Measurements from ENCODE around the gene COASY.
"Not testable (repeated sequence)": the region's sequence is repeated elsewhere in the genome, so short reads cannot be mapped to it uniquely, and the experiment has no call there.

Gene COASY

GRCh38 chr17:42547698-42548069, 14.3 kb upstream of the COASY start:
- no peak for DNase-seq (ENCODE audit: low read depth)
- TF ChIP-seq CTCF (conservative IDR thresholded peaks at IDR 0.05; ENCODE audit: low read depth, low read length), result no peak
- no peak overlapping the region for H3K4me3 ChIP-seq (ENCODE audit: low read depth, low read length)

GRCh38 chr17:42548070-42548837, 13.7 kb upstream of the COASY start:
- H3K4me3 ChIP-seq (ENCODE audit: low read depth, low read length), result peak overlapping the region; percentile 52
- peak; percentile 68 for DNase-seq (ENCODE audit: low read depth)
- peak; percentile 59 for TF ChIP-seq CTCF (conservative IDR thresholded peaks at IDR 0.05; ENCODE audit: low read depth, low read length)

- no peak for TF ChIP-seq CTCF (conservative IDR thresholded peaks at IDR 0.05; ENCODE audit: low read depth, low read length)
Measured at GRCh38 chr17:42548993-42549755, 12.8 kb upstream of the COASY start.

GRCh38 chr17:42552736-42553135, 9.2 kb upstream of the COASY start, which contains the start of gene HSD17B1:
HSD17B1 (plus strand) TSS chr17:42552923; CDS start chr17:42552934, 11 bp downstream.
- DNase-seq (ENCODE audit: low read depth), result not testable (repeated sequence)
- peak within 1 kb of the TSS; percentile 85 for H3K4me3 ChIP-seq (ENCODE audit: low read depth, low read length)

More at GRCh38 chr17:42548993-42549755, 12.8 kb upstream of the COASY start:
- H3K4me3 ChIP-seq (ENCODE audit: low read depth, low read length), result no peak overlapping the region
- DNase-seq (ENCODE audit: low read depth), result no peak

- H3K4me3 ChIP-seq (ENCODE audit: low read depth, low read length), result no peak overlapping the region
- DNase-seq (ENCODE audit: low read depth), result no peak
- TF ChIP-seq CTCF (conservative IDR thresholded peaks at IDR 0.05; ENCODE audit: low read depth, low read length), result no peak
Measured at GRCh38 chr17:42553161-42553818, 8.7 kb upstream of the COASY start.

- peak overlapping the region; percentile 85 for H3K4me3 ChIP-seq (ENCODE audit: low read depth, low read length)
- no peak for TF ChIP-seq CTCF (conservative IDR thresholded peaks at IDR 0.05; ENCODE audit: low read depth, low read length)
- DNase-seq (ENCODE audit: low read depth), result no peak
Measured at GRCh38 chr17:42553866-42554249, 8.1 kb upstream of the COASY start.

All from choroid plexus epithelial cell (primary cell).